GM12878 (cell line): Measurements from ENCODE around the gene PRR5L. TPM values are rescaled to one million over a fixed set of nuclear protein-coding genes. Genes with fewer than 3 reads are reported as not detected.

ENCODE experiments used
- ATAC-seq: fragments of 200-7000 bp; cut with Tn5 transposase; 3 replicates; pipeline ENCODE4 v1.9.1; 2020; ENCODE audit warnings: mild to moderate bottlenecking, moderate library complexity
- BruUV-seq: library from RNA; stranded (reverse); fragments of 400-500 nt; replicated peaks from 2 replicates; lab custom pipeline; 2021; lab: Mats Ljungman, UMichigan
- CTCF ChIA-PET: fragments of 300-600 bp; sonication (Branson Sonifier 250); formaldehyde crosslinking; extraction: SDS; loops from one replicate; lab custom pipeline; 2021; ENCODE audit warnings: inconsistent platforms; lab: Yijun Ruan, JAX
- POLR2A ChIA-PET: fragments of 350-600 bp; formaldehyde crosslinking; extraction: SDS; loops from one replicate; lab custom pipeline; 2021; ENCODE audit warnings: inconsistent platforms; lab: Charles Lee
- RAD21 ChIA-PET: fragments of 300-600 bp; sonication (Branson Sonifier 250); formaldehyde crosslinking; loops from one replicate; lab custom pipeline; 2023; ENCODE audit warnings: antibody characterized with exemption; ENCODE audit not compliant: unreplicated experiment; lab: Charles Lee
- SMC1A ChIA-PET: fragments of 300-600 bp; sonication (Branson Sonifier 250); formaldehyde crosslinking; loops from one replicate; lab custom pipeline; 2023; ENCODE audit not compliant: unreplicated experiment, uncharacterized antibody; lab: Charles Lee
- DNase-seq: peaks from one replicate; pipeline ENCODE4 v3.0.0-alpha.2; 2011; ENCODE audit warnings: low read depth, low spot score
- FAIRE-seq: peaks from 3 replicates; lab custom pipeline; 2011; peaks lifted over from hg19 to GRCh38; lab: Jason Lieb, UNC
- H2AFZ ChIP-seq: 2 replicates; pipeline ENCODE4 v1.6.0; 2011; ENCODE audit warnings: low read depth, low read length, control low read depth; ENCODE audit not compliant: control insufficient read depth
- H3K27ac ChIP-seq: 2 replicates; pipeline ENCODE4 v1.5.1; 2011; ENCODE audit warnings: control low read depth; ENCODE audit not compliant: control insufficient read depth, insufficient read depth
- H3K27me3 ChIP-seq, 2 experiments: replicated peaks in 1 of 2; 2 replicates each; pipeline versions ENCODE4 v1.6.0 to v1.6.1; 2011; ENCODE audit warnings: low read length in 1 of 2; ENCODE audit not compliant: control insufficient read depth in 2 of 2, insufficient read depth in 2 of 2
- H3K36me3 ChIP-seq, 2 experiments: 2 replicates each; pipeline ENCODE4 v1.5.1; 2011; ENCODE audit warnings: low read length in 1 of 2; ENCODE audit not compliant: control insufficient read depth in 2 of 2, insufficient read depth in 2 of 2
- H3K4me1 ChIP-seq: 2 replicates; pipeline ENCODE4 v1.6.1; 2011; ENCODE audit warnings: mild to moderate bottlenecking, low read length, moderate library complexity, mixed read lengths; ENCODE audit not compliant: control insufficient read depth, insufficient read depth
- H3K4me2 ChIP-seq: 2 replicates; pipeline ENCODE4 v1.6.0; 2011; ENCODE audit warnings: control low read depth; ENCODE audit not compliant: control insufficient read depth, insufficient read depth
- H3K4me3 ChIP-seq: fragments of 200-600 bp; sonication (generic); 2 replicates; pipeline ENCODE4 v1.5.1; 2016
- H3K79me2 ChIP-seq: 2 replicates; pipeline ENCODE4 v1.6.0; 2011; ENCODE audit warnings: low read length; ENCODE audit not compliant: control insufficient read depth, insufficient read depth
- H3K9ac ChIP-seq: 2 replicates; pipeline ENCODE4 v1.8.0; 2011; ENCODE audit warnings: low read length, control low read depth, mixed read lengths; ENCODE audit not compliant: control insufficient read depth, insufficient read depth
- H3K9me3 ChIP-seq: replicated peaks from 3 replicates; pipeline ENCODE4 v1.5.1; 2011; ENCODE audit warnings: mild to moderate bottlenecking, low read length; ENCODE audit not compliant: control insufficient read depth, insufficient read depth
- H4K20me1 ChIP-seq: 2 replicates; pipeline ENCODE4 v1.6.0; 2011; ENCODE audit not compliant: control insufficient read depth, insufficient read depth
- CBFB ChIP-seq: IDR thresholded peaks from 2 replicates; pipeline ENCODE4 v1.6.1; 2016; ENCODE audit warnings: antibody characterized with exemption, low read depth
- JUNB ChIP-seq: IDR thresholded peaks from 2 replicates; pipeline ENCODE4 v1.6.1; 2016; ENCODE audit warnings: antibody characterized with exemption, mild to moderate bottlenecking
- MEF2B ChIP-seq: fragments of 450-650 bp; IDR thresholded peaks from 2 replicates; pipeline ENCODE4 v1.6.1; 2018; ENCODE audit warnings: mild to moderate bottlenecking, moderate library complexity; ENCODE audit not compliant: partially characterized antibody, poor library complexity, severe bottlenecking
- MXI1 ChIP-seq: fragments of 150-350 bp; IDR thresholded peaks from 2 replicates; pipeline ENCODE4 v1.6.1; 2011; ENCODE audit warnings: low read depth, mild to moderate bottlenecking, inconsistent platforms, low read length, improper control_type of control experiment
- SPI1 ChIP-seq: IDR thresholded peaks from 2 replicates; pipeline ENCODE4 v1.6.1; 2011; ENCODE audit warnings: low read depth, mild to moderate bottlenecking, low read length, moderate library complexity, borderline replicate concordance; ENCODE audit not compliant: insufficient read depth
- SUPT20H ChIP-seq: IDR thresholded peaks from 2 replicates; pipeline ENCODE4 v1.6.1; 2011; ENCODE audit warnings: low read depth, mild to moderate bottlenecking, low read length, moderate library complexity, borderline replicate concordance; ENCODE audit not compliant: control insufficient read depth
- ZNF274 ChIP-seq: IDR thresholded peaks from one replicate; pipeline ENCODE4 v1.8.0; 2011; ENCODE audit not compliant: insufficient read length, insufficient read depth
- WGBS: methylation state at CpG from one replicate; pipeline ENCODE4 v1.1.6; 2016; ENCODE audit warnings: low lambda C conversion rate; ENCODE audit not compliant: insufficient replicate concordance, insufficient coverage; ENCODE audit errors: missing lambda C conversion rate; 5-methylcytosine and 5-hydroxymethylcytosine counted together
- in situ Hi-C: fragments of 300-500 bp; cut with MboI; formaldehyde crosslinking; loops from 9 replicates; pipeline ENCODE4 v1.14.3; 2018; ENCODE audit warnings: mixed read lengths
- intact Hi-C: fragments of 100-400 bp; cut with micrococcal nuclease; formaldehyde crosslinking; loops from one replicate; pipeline ENCODE4 v1.14.2; 2022; ENCODE audit not compliant: unreplicated experiment
- polyA plus RNA-seq, 11 experiments: library from polyadenylated mRNA; depleted of rRNA in 4 of 11; unstranded in 6 of 11; stranded (reverse) in 5 of 11; fragments of >200 nt; fragmentation: Nextera tagmentation in 4 of 11; fragmentation: Illumina TruSeq in 1 of 11; extraction: Ambion mirVana in 4 of 11; extraction: Trizol in 1 of 11; gene quantifications; 1 replicate in 1 of 11; 2 replicates in 10 of 11; pipeline versions ENCODE4 v1.2.1 to v1.2.3, GENCODE V29; 2011 to 2016; ENCODE audit warnings: inconsistent platforms in 2 of 11, missing spikeins in 2 of 11, low read depth in 1 of 11
- total RNA-seq, 4 experiments: library from RNA; depleted of rRNA in 3 of 4; stranded (reverse); fragments of >200 nt in 3 of 4; fragmentation: Illumina TruSeq in 1 of 4; extraction: Trizol in 1 of 4; gene quantifications; 2 replicates each; pipeline versions ENCODE4 v1.2.1 to v1.2.3, GENCODE V29; 2013 to 2021
- TF ChIP-seq, protein P1 (sequence below): IDR thresholded peaks from 2 replicates; pipeline ENCODE4 v1.6.1; 2011; ENCODE audit warnings: borderline replicate concordance, low read depth, mild to moderate bottlenecking, moderate library complexity, mixed read lengths, low read length; ENCODE audit not compliant: insufficient read depth; ENCODE audit errors: extremely low read length
- TF ChIP-seq, protein P2 (sequence below): fragments of 450-650 bp; IDR thresholded peaks from 2 replicates; pipeline ENCODE4 v1.6.1; 2017; ENCODE audit warnings: low read depth, mild to moderate bottlenecking, moderate library complexity
- TF ChIP-seq, protein P3 (sequence below): IDR thresholded peaks from 2 replicates; pipeline ENCODE4 v1.6.1; 2011; ENCODE audit warnings: low read depth, low read length, improper control_type of control experiment, borderline replicate concordance
- TF ChIP-seq, protein P4 (sequence below): fragments of 450-650 bp; IDR thresholded peaks from 2 replicates; pipeline ENCODE4 v1.6.1; 2018; ENCODE audit warnings: mild to moderate bottlenecking, low read depth, moderate library complexity; ENCODE audit not compliant: partially characterized antibody
- TF ChIP-seq, protein P5 (sequence below): fragments of 450-650 bp; formaldehyde crosslinking; IDR thresholded peaks from 2 replicates; pipeline ENCODE4 v1.4.0; 2020; ENCODE audit warnings: mild to moderate bottlenecking, moderate library complexity

PRR5L gene
- total and polyA plus RNA-seq, 10 of the 15 experiments (the other 5 are each of a cell fraction or from before 2014, with no cell fraction given), result 0.11 to 4.2 (median 0.67) TPM; not detected in 1

DNA sequence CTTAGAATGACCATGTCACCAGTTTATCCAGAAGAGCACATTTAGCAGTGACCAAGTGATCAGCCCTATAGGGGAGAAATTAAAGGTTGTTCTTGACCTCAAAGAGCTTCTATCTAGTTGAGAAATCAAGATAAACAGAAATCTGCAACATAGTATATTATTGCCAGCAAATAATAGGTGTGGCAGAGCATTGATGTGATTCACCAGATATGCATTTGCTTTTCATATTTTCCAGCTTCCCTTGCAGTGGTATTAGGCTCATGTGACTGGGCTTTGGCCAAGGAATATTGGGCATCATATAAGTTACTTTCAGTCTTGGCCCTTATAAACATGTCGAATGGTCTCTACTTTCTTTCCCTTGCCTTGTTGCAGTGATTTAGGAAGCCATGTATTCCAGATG is 41.4 kb upstream of the PRR5L start:
- intact Hi-C loops, result loop anchor here (5.0 kb wide), 2 partner anchors 102 to 122 kb away; no protein-coding TSS in a partner anchor
- H3K27me3 ChIP-seq, result no peaks in the 10 kb centered on the region; a peak in 2 of 4 replicates
- ChIA-PET POLR2A (no interaction called here), RAD21 (no interaction called here), SMC1A (no interaction called here)
- H3K9me3 ChIP-seq, result no peaks in the 10 kb centered on the region; the same call in 2 of the 3 replicates
- no peaks in the 10 kb centered on the region for H4K20me1 ChIP-seq
- H3K27ac ChIP-seq, result no peak overlapping the region
- no peak overlapping the region for H3K4me2 ChIP-seq
- no peaks in the 10 kb centered on the region for H3K4me1 ChIP-seq
- no peaks in the 10 kb centered on the region for H3K36me3 ChIP-seq
- 8% methylated on average over 1 of the region's 1 CpG for WGBS
- TF ChIP-seq, protein P1, sequence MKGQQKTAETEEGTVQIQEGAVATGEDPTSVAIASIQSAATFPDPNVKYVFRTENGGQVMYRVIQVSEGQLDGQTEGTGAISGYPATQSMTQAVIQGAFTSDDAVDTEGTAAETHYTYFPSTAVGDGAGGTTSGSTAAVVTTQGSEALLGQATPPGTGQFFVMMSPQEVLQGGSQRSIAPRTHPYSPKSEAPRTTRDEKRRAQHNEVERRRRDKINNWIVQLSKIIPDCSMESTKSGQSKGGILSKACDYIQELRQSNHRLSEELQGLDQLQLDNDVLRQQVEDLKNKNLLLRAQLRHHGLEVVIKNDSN, result no peak
- TF ChIP-seq MXI1 (no peak), JUNB (no peak), ZNF274 (no peak), CBFB (no peak), SUPT20H (no peak), SPI1 (no peak), MEF2B (no peak)
- TF ChIP-seq, protein P2, sequence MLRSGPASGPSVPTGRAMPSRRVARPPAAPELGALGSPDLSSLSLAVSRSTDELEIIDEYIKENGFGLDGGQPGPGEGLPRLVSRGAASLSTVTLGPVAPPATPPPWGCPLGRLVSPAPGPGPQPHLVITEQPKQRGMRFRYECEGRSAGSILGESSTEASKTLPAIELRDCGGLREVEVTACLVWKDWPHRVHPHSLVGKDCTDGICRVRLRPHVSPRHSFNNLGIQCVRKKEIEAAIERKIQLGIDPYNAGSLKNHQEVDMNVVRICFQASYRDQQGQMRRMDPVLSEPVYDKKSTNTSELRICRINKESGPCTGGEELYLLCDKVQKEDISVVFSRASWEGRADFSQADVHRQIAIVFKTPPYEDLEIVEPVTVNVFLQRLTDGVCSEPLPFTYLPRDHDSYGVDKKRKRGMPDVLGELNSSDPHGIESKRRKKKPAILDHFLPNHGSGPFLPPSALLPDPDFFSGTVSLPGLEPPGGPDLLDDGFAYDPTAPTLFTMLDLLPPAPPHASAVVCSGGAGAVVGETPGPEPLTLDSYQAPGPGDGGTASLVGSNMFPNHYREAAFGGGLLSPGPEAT, result no peak
- TF ChIP-seq, protein P3, sequence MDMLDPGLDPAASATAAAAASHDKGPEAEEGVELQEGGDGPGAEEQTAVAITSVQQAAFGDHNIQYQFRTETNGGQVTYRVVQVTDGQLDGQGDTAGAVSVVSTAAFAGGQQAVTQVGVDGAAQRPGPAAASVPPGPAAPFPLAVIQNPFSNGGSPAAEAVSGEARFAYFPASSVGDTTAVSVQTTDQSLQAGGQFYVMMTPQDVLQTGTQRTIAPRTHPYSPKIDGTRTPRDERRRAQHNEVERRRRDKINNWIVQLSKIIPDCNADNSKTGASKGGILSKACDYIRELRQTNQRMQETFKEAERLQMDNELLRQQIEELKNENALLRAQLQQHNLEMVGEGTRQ, result no peak
- TF ChIP-seq, protein P4, sequence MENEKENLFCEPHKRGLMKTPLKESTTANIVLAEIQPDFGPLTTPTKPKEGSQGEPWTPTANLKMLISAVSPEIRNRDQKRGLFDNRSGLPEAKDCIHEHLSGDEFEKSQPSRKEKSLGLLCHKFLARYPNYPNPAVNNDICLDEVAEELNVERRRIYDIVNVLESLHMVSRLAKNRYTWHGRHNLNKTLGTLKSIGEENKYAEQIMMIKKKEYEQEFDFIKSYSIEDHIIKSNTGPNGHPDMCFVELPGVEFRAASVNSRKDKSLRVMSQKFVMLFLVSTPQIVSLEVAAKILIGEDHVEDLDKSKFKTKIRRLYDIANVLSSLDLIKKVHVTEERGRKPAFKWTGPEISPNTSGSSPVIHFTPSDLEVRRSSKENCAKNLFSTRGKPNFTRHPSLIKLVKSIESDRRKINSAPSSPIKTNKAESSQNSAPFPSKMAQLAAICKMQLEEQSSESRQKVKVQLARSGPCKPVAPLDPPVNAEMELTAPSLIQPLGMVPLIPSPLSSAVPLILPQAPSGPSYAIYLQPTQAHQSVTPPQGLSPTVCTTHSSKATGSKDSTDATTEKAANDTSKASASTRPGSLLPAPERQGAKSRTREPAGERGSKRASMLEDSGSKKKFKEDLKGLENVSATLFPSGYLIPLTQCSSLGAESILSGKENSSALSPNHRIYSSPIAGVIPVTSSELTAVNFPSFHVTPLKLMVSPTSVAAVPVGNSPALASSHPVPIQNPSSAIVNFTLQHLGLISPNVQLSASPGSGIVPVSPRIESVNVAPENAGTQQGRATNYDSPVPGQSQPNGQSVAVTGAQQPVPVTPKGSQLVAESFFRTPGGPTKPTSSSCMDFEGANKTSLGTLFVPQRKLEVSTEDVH, result no peak
- TF ChIP-seq, protein P5, sequence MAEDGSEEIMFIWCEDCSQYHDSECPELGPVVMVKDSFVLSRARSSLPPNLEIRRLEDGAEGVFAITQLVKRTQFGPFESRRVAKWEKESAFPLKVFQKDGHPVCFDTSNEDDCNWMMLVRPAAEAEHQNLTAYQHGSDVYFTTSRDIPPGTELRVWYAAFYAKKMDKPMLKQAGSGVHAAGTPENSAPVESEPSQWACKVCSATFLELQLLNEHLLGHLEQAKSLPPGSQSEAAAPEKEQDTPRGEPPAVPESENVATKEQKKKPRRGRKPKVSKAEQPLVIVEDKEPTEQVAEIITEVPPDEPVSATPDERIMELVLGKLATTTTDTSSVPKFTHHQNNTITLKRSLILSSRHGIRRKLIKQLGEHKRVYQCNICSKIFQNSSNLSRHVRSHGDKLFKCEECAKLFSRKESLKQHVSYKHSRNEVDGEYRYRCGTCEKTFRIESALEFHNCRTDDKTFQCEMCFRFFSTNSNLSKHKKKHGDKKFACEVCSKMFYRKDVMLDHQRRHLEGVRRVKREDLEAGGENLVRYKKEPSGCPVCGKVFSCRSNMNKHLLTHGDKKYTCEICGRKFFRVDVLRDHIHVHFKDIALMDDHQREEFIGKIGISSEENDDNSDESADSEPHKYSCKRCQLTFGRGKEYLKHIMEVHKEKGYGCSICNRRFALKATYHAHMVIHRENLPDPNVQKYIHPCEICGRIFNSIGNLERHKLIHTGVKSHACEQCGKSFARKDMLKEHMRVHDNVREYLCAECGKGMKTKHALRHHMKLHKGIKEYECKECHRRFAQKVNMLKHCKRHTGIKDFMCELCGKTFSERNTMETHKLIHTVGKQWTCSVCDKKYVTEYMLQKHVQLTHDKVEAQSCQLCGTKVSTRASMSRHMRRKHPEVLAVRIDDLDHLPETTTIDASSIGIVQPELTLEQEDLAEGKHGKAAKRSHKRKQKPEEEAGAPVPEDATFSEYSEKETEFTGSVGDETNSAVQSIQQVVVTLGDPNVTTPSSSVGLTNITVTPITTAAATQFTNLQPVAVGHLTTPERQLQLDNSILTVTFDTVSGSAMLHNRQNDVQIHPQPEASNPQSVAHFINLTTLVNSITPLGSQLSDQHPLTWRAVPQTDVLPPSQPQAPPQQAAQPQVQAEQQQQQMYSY (CRISPR knock-in tag), result no peak
- TF ChIP-seq, all 136 proteins: peak for 0
- in situ Hi-C loops, result no loop called here
- DNase-seq (no peak), ATAC-seq (no peak), FAIRE-seq (no peak)
- CTCF ChIA-PET, result interaction anchor here (1.1 kb wide), 1 partner anchor 212 kb away, joined by 3 read pairs; no protein-coding TSS in a partner anchor
- Histone ChIP-seq H3K79me2 (no peaks in the 10 kb centered on the region), H2AFZ (no peak overlapping the region), H3K9ac (no peak overlapping the region), H3K4me3 (no peak overlapping the region)
- BruUV-seq, result no TSS peak
